K562 (cell line): ENCODE measurements around the gene TIMP3. TPM values are rescaled to one million over a fixed set of nuclear protein-coding genes. Genes with fewer than 3 reads are reported as not detected.

ENCODE experiments used
- ATAC-seq: fragments of 200-7000 bp; cut with Tn5 transposase; 3 replicates; pipeline ENCODE4 v1.9.1; 2020; ENCODE audit warnings: moderate library complexity
- BruUV-seq: library from RNA; stranded (reverse); fragments of 400-500 nt; replicated peaks from 2 replicates; lab custom pipeline; 2021; lab: Mats Ljungman, UMichigan
- CTCF ChIA-PET: fragments of 300-600 bp; formaldehyde crosslinking; extraction: SDS; loops from one replicate; lab custom pipeline; 2021; ENCODE audit warnings: low intra/inter-chr PET ratio; lab: Yijun Ruan, JAX
- POLR2A ChIA-PET: fragments of 300-600, 350-650 bp; sonication (Branson Sonifier 250); formaldehyde crosslinking; extraction: SDS; loops from one replicate; lab custom pipeline; 2021; ENCODE audit warnings: antibody characterized with exemption, inconsistent platforms; lab: Yijun Ruan, JAX
- DNase-seq, 4 experiments: peaks; one replicate each; pipeline versions ENCODE4 v3.0.0 to v3.0.0-alpha.2; 2011 to 2018; ENCODE audit warnings: low spot score in 3 of 4, mixed read lengths in 3 of 4; ENCODE audit errors: extremely low read depth in 1 of 4
- FAIRE-seq: peaks from 2 replicates; lab custom pipeline; 2011; peaks lifted over from hg19 to GRCh38; lab: Jason Lieb, UNC
- H2AFZ ChIP-seq: 2 replicates; pipeline ENCODE4 v1.6.0; 2011; ENCODE audit warnings: low read depth, low read length, control low read depth, inconsistent platforms
- H3K27ac ChIP-seq: fragments of 200-600 bp; 3 replicates; pipeline ENCODE4 v1.8.0; 2011; ENCODE audit warnings: low read depth, mild to moderate bottlenecking, control low read depth, inconsistent platforms, low read length, moderate library complexity, mixed read lengths; ENCODE audit errors: extremely low read depth
- H3K27me3 ChIP-seq, 2 experiments: fragments of 300-600 bp in 1 of 2; 2 replicates in 1 of 2; 3 replicates in 1 of 2; pipeline versions ENCODE4 v1.6.0 to v1.8.0; 2011; ENCODE audit warnings: inconsistent platforms in 2 of 2, low read length in 2 of 2, mild to moderate bottlenecking in 1 of 2, mixed read lengths in 1 of 2, moderate library complexity in 1 of 2; ENCODE audit not compliant: control insufficient read depth in 2 of 2, insufficient read depth in 2 of 2
- H3K36me3 ChIP-seq: fragments of 300-600 bp; 3 replicates; pipeline ENCODE4 v1.8.0; 2011; ENCODE audit warnings: mild to moderate bottlenecking, low read length, inconsistent platforms; ENCODE audit not compliant: control insufficient read depth, insufficient read depth
- H3K4me1 ChIP-seq, 2 experiments: fragments of 200-600 bp in 1 of 2; replicated peaks in 1 of 2; 2 replicates in 1 of 2; 3 replicates in 1 of 2; pipeline versions ENCODE4 v1.5.1 to v1.8.0; 2011; ENCODE audit warnings: inconsistent platforms in 2 of 2, low read length in 2 of 2, mild to moderate bottlenecking in 1 of 2, mixed read lengths in 1 of 2, moderate library complexity in 1 of 2; ENCODE audit not compliant: control insufficient read depth in 2 of 2, insufficient read depth in 2 of 2
- H3K4me2 ChIP-seq: 2 replicates; pipeline ENCODE4 v1.6.1; 2011; ENCODE audit warnings: low read length, control low read depth, inconsistent platforms, mixed read lengths; ENCODE audit not compliant: insufficient read depth
- H3K4me3 ChIP-seq: fragments of 200-600 bp; sonication (generic), shearing (Covaris generic); 2 replicates; pipeline ENCODE4 v1.5.1; 2016; ENCODE audit warnings: control low read depth, inconsistent platforms
- H3K79me2 ChIP-seq: fragments of 200-600 bp; 3 replicates; pipeline ENCODE4 v1.8.0; 2011; ENCODE audit warnings: low read length, inconsistent platforms; ENCODE audit not compliant: control insufficient read depth, insufficient read depth
- H3K9ac ChIP-seq, 2 experiments: 2 replicates each; pipeline versions ENCODE4 v1.6.0 to v1.6.1; 2011; ENCODE audit warnings: low read depth in 2 of 2, low read length in 2 of 2, control low read depth in 1 of 2, inconsistent platforms in 1 of 2, mild to moderate bottlenecking in 1 of 2, mixed read lengths in 1 of 2; ENCODE audit not compliant: insufficient read depth in 1 of 2
- H3K9me1 ChIP-seq: one replicate; pipeline ENCODE4 v1.6.0; 2011; ENCODE audit warnings: inconsistent platforms, mild to moderate bottlenecking, low read length, moderate library complexity; ENCODE audit not compliant: control insufficient read depth, insufficient read depth
- H3K9me3 ChIP-seq: replicated peaks from 2 replicates; pipeline ENCODE4 v1.5.1; 2011; ENCODE audit warnings: low read depth, low read length, inconsistent platforms; ENCODE audit not compliant: control insufficient read depth, insufficient read depth
- H4K20me1 ChIP-seq: replicated peaks from 2 replicates; pipeline ENCODE4 v1.6.1; 2011; ENCODE audit warnings: low read length, inconsistent platforms, mixed read lengths; ENCODE audit not compliant: control insufficient read depth, insufficient read depth
- RFX1 ChIP-seq: fragments of 450-650 bp; IDR thresholded peaks from 2 replicates; pipeline ENCODE4 v1.6.1; 2016; ENCODE audit warnings: mild to moderate bottlenecking, moderate library complexity
- WGBS: fragments of 100-300 bp; shearing (Covaris generic); methylation state at CpG from one replicate; pipeline ENCODE4 v1.1.6; 2016; ENCODE audit warnings: low coverage, mixed read lengths; ENCODE audit not compliant: insufficient coverage; ENCODE audit errors: missing lambda C conversion rate; 5-methylcytosine and 5-hydroxymethylcytosine counted together
- in situ Hi-C: fragments of 300-500 bp; cut with MboI; formaldehyde crosslinking; loops from 4 replicates; pipeline ENCODE4 v1.15.0; 2018; ENCODE audit warnings: inconsistent platforms, mixed read lengths
- intact Hi-C: fragments of 100-400 bp; cut with micrococcal nuclease; formaldehyde crosslinking; loops from 2 replicates; pipeline ENCODE4 v1.14.2; 2022
- polyA plus RNA-seq, 8 experiments: library from polyadenylated mRNA; depleted of rRNA in 4 of 8; stranded (reverse) in 5 of 8; unstranded in 3 of 8; fragments of >200 nt; fragmentation: Nextera tagmentation in 2 of 8; fragmentation: Illumina TruSeq in 1 of 8; extraction: Ambion mirVana in 2 of 8; extraction: Trizol in 1 of 8; gene quantifications; 2 replicates each; pipeline versions ENCODE4 v1.2.1 to v1.2.3, GENCODE V29; 2011 to 2014; ENCODE audit warnings: inconsistent platforms in 1 of 8, missing spikeins in 1 of 8
- total RNA-seq, 7 experiments: library from RNA; depleted of rRNA in 6 of 7; stranded (reverse); fragments of >200 nt in 6 of 7; fragmentation: Illumina TruSeq in 2 of 7; extraction: Trizol in 2 of 7; gene quantifications; 2 replicates each; pipeline versions ENCODE4 v1.2.1 to v1.2.3, GENCODE V29; 2011 to 2021; ENCODE audit warnings: low replicate concordance in 1 of 7
- TF ChIP-seq, protein P1 (sequence below): fragments of 450-650 bp; IDR thresholded peaks from 2 replicates; pipeline ENCODE4 v1.6.1; 2016; ENCODE audit warnings: antibody characterized with exemption
- TF ChIP-seq, protein P2 (sequence below), 2 experiments: fragments of 450-650 bp; IDR thresholded peaks; 2 replicates each; pipeline ENCODE4 v1.6.1; 2016; ENCODE audit warnings: mild to moderate bottlenecking in 2 of 2, borderline replicate concordance in 1 of 2, low read depth in 1 of 2, moderate library complexity in 1 of 2

TIMP3 gene
- total and polyA plus RNA-seq, 9 of the 15 experiments (the other 6 are each of a cell fraction or from before 2014, with no cell fraction given): 0.07 to 0.73 (median 0.18) TPM

DNA sequence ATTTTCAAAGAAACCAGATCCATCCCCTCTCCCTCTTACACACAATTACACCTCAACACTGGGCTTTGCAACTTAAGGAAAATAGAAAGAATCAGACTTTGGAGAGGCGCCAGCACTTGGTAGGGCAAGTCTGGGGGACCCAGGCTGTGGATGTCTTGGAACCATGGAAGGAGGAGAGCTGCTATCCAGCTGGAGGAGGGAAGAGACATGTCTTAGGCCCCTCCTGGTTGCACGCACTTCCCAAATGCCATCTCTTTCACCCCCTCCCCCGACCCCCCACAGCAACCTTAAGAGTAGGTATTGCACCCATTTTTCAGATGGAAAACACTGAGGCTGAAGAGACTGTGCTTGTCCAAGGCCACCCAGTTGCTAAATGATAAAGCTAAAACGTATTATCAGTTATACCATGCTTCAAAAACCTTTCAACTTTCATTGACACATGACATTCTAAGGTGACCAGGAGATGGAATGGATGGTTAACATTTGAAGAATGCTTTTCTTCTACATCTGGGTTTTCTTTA, 3.9 kb downstream of the TIMP3 start:
- in situ Hi-C loops: no loop called here
- no peaks in the 10 kb centered on the region for H3K79me2 ChIP-seq
- no peaks in the 10 kb centered on the region for H4K20me1 ChIP-seq
- intact Hi-C loops: no loop called here
- 0% methylated on average over 3 of the region's 4 CpGs for WGBS
- no peak overlapping the region for H3K4me3 ChIP-seq
- H3K27me3 ChIP-seq: peaks cover 8 to 25% of the 10 kb centered on the region in 2 experiments; a peak in 4 of 5 replicates
- FAIRE-seq (no peak), DNase-seq (no peak), ATAC-seq (no peak)
- BruUV-seq: no TSS peak
- H3K9me1 ChIP-seq: no peaks in the 10 kb centered on the region
- no peak overlapping the region for H3K9ac ChIP-seq
- H3K27ac ChIP-seq: no peak overlapping the region
- CTCF ChIA-PET: no interaction called here
- H3K4me1 ChIP-seq: peaks cover 0 to 11% of the 10 kb centered on the region in 2 experiments; a peak in 2 of 5 replicates
- H2AFZ ChIP-seq: no peak overlapping the region
- H3K9me3 ChIP-seq: no peaks in the 10 kb centered on the region
- TF ChIP-seq, protein P1, sequence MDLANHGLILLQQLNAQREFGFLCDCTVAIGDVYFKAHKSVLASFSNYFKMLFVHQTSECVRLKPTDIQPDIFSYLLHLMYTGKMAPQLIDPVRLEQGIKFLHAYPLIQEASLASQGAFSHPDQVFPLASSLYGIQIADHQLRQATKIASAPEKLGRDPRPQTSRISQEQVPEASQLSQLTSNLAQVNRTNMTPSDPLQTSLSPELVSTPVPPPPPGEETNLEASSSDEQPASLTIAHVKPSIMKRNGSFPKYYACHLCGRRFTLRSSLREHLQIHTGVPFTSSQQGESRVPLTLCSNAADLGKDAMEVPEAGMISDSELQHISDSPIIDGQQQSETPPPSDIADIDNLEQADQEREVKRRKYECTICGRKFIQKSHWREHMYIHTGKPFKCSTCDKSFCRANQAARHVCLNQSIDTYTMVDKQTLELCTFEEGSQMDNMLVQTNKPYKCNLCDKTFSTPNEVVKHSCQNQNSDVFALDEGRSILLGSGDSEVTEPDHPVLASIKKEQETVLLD: no peak
- TF ChIP-seq, protein P2, sequence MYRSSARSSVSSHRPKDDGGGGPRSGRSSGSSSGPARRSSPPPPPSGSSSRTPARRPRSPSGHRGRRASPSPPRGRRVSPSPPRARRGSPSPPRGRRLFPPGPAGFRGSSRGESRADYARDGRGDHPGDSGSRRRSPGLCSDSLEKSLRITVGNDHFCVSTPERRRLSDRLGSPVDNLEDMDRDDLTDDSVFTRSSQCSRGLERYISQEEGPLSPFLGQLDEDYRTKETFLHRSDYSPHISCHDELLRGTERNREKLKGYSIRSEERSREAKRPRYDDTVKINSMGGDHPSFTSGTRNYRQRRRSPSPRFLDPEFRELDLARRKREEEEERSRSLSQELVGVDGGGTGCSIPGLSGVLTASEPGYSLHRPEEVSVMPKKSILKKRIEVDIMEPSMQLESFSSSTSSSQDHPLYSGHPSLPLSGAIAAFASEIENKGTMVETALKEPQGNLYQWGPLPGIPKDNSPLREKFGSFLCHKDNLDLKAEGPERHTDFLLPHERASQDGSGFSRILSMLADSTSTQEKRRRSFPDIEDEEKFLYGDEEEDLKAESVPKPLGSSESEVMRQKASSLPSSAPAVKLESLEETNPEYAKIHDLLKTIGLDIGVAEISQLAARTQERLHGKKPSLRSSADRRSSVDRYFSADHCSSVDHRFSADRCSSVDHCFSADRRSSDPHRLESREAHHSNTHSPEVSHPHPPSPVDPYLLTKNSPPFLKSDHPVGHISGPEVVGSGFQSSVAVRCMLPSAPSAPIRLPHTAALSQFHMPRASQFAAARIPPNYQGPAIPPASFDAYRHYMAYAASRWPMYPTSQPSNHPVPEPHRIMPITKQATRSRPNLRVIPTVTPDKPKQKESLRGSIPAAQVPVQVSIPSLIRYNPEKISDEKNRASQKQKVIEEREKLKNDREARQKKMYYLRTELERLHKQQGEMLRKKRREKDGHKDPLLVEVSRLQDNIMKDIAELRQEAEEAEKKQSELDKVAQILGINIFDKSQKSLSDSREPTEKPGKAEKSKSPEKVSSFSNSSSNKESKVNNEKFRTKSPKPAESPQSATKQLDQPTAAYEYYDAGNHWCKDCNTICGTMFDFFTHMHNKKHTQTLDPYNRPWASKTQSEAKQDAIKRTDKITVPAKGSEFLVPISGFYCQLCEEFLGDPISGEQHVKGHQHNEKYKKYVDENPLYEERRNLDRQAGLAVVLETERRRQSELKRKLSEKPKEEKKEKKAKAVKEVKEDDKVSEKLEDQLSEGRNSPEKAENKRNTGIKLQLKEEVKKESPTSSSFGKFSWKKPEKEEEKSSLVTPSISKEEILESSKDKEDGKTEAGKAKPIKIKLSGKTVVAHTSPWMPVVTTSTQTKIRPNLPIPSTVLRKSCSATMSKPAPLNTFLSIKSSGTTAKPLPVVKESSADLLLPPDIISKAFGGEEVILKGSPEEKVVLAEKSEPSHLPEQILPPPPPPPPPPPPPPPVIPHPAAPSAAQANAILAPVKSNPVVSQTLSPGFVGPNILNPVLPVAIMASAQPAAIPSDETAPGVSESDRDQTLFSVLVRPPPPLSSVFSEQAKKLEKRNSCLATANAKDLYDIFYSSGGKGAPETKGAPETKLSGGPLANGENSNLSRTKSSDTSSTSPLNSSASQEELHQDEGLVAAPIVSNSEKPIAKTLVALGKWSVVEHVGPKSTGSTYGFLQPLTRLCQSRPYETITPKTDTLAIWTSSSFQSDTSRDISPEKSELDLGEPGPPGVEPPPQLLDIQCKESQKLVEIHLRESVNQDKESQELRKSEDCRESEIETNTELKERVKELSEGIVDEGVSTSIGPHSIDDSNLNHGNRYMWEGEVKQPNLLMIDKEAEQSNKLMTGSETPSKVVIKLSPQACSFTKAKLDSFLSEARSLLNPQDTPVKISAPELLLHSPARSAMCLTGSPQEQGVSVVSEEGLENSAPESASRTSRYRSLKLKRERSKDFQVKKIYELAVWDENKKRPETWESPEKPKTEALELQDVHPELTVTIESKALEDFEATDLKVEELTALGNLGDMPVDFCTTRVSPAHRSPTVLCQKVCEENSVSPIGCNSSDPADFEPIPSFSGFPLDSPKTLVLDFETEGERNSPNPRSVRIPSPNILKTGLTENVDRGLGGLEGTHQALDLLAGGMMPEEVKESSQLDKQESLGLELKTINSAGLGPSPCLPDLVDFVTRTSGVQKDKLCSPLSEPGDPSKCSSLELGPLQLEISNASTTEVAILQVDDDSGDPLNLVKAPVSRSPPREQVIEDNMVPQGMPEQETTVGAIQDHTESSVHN (IDR thresholded peaks at IDR 0.05; ENCODE audit: borderline replicate concordance in 1 of 2, low read depth in 1 of 2): no peak
- no peak for TF ChIP-seq RFX1
- POLR2A ChIA-PET: interaction anchor here (0.6 kb wide), 1 partner anchor 394 kb away, joined by 4 read pairs; no protein-coding TSS in a partner anchor
- no peak overlapping the region for H3K4me2 ChIP-seq
- H3K36me3 ChIP-seq: no peaks in the 10 kb centered on the region
